OCI-LY1 (cell line): ENCODE measurements around the gene SCN5A.

Experiments
- H2AFZ ChIP-seq: fragments of 200-600 bp; sonication (generic), shearing (Covaris generic); 2 replicates; pipeline ENCODE4 v1.6.0; 2014; ENCODE audit warnings: antibody characterized with exemption, mild to moderate bottlenecking, low read length
- H3F3A ChIP-seq: fragments of 200-600 bp; sonication (generic), shearing (Covaris generic); 2 replicates; pipeline ENCODE4 v1.6.0; 2014; ENCODE audit warnings: mild to moderate bottlenecking, antibody characterized with exemption, low read length, moderate library complexity; ENCODE audit not compliant: insufficient read depth
- H3K27ac ChIP-seq: fragments of 200-600 bp; sonication (generic); 2 replicates; pipeline ENCODE4 v1.5.1; 2014; ENCODE audit warnings: low read length, mixed run types, mild to moderate bottlenecking, low read depth; ENCODE audit not compliant: poor library complexity, severe bottlenecking
- H3K27me3 ChIP-seq: fragments of 200-600 bp; sonication (generic); 2 replicates; pipeline ENCODE4 v1.6.0; 2014; ENCODE audit warnings: antibody characterized with exemption, mild to moderate bottlenecking, low read length, moderate library complexity; ENCODE audit not compliant: insufficient read depth
- H3K36me3 ChIP-seq: fragments of 200-600 bp; sonication (generic); 2 replicates; pipeline ENCODE4 v1.6.1; 2014; ENCODE audit warnings: mild to moderate bottlenecking, antibody characterized with exemption, low read length, moderate library complexity, mixed read lengths; ENCODE audit not compliant: insufficient read depth
- H3K4me1 ChIP-seq: fragments of 200-600 bp; sonication (generic); 2 replicates; pipeline ENCODE4 v1.5.1; 2014; ENCODE audit warnings: mild to moderate bottlenecking, low read length, moderate library complexity; ENCODE audit not compliant: insufficient read depth, severe bottlenecking
- H3K4me2 ChIP-seq: fragments of 200-600 bp; sonication (generic), shearing (Covaris generic); 2 replicates; pipeline ENCODE4 v1.6.1; 2014; ENCODE audit warnings: low read length
- H3K4me3 ChIP-seq: fragments of 200-600 bp; sonication (generic); 2 replicates; pipeline ENCODE4 v1.5.1; 2014; ENCODE audit warnings: low read length, low read depth, mild to moderate bottlenecking, mixed read lengths; ENCODE audit not compliant: poor library complexity, severe bottlenecking
- H3K79me2 ChIP-seq: fragments of 200-600 bp; shearing (Covaris generic); 2 replicates; pipeline ENCODE4 v1.6.1; 2016; ENCODE audit warnings: mixed run types, low read length, mixed read lengths; ENCODE audit not compliant: insufficient read depth
- H3K9ac ChIP-seq: fragments of 200-600 bp; sonication (generic), shearing (Covaris generic); 2 replicates; pipeline ENCODE4 v1.6.1; 2014; ENCODE audit warnings: mild to moderate bottlenecking, low read length, mixed read lengths
- H3K9me2 ChIP-seq: fragments of 200-600 bp; sonication (generic), shearing (Covaris generic); 2 replicates; pipeline ENCODE4 v1.6.1; 2014; ENCODE audit warnings: low read depth, mild to moderate bottlenecking, low read length, mixed read lengths
- H3K9me3 ChIP-seq: fragments of 200-600 bp; shearing (Covaris generic); 2 replicates; pipeline ENCODE4 v1.6.1; 2014; ENCODE audit warnings: low read length, mixed read lengths
- H4K20me1 ChIP-seq: fragments of 200-600 bp; sonication (generic), shearing (Covaris generic); 2 replicates; pipeline ENCODE4 v1.6.0; 2016; ENCODE audit warnings: mild to moderate bottlenecking, low read length; ENCODE audit not compliant: insufficient read depth
- EZH2 ChIP-seq: fragments of 200-600 bp; sonication (generic), shearing (Covaris generic); IDR thresholded peaks from 2 replicates; pipeline ENCODE4 v1.8.0; 2017; ENCODE audit warnings: borderline replicate concordance, mixed run types, mild to moderate bottlenecking, antibody characterized with exemption, low read length, moderate library complexity, mixed read lengths
- TF ChIP-seq, protein P1 (sequence below): fragments of 200-600 bp; sonication (generic), shearing (Covaris generic); IDR thresholded peaks from 2 replicates; pipeline ENCODE4 v1.5.1; 2017; ENCODE audit warnings: mild to moderate bottlenecking, antibody characterized with exemption, low read length, moderate library complexity, mixed read lengths

Gene SCN5A

DNA sequence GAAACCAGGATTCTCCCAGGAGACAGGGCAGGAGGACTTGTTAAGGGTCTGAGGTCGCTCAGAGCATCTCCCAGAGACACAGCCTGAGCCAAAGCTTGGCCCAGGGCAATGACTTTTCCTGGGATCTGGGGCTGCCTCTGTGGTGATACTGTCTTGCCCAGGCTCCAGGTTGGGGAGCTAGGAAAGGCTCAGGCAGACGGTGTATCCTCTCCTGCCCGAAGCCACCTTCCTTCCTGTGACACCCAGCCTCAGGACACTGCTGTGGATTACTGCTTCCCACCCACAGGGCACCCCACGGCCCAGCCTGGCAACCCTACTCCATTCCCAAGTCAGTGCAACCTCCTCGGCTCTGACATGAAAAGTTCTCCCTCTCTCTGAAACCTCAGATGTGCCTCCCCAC, 31.9 kb downstream of the SCN5A start:
- Histone ChIP-seq H3K4me2 (no peak overlapping the region), H2AFZ (no peak overlapping the region), H3K27ac (no peak overlapping the region), H3K9ac (no peak overlapping the region), H3K36me3 (no peaks in the 10 kb centered on the region), H3K9me2 (no peaks in the 10 kb centered on the region), H3K27me3 (0 out of 2 replicates have a peak, but pooled peaks cover 3% of the 10 kb centered on the region), H3K79me2 (no peaks in the 10 kb centered on the region), H4K20me1 (no peaks in the 10 kb centered on the region), H3K4me1 (no peaks in the 10 kb centered on the region), H3K9me3 (no peaks in the 10 kb centered on the region), H3K4me3 (no peak overlapping the region), H3F3A (no peaks in the 10 kb centered on the region)
- TF ChIP-seq, protein P1, sequence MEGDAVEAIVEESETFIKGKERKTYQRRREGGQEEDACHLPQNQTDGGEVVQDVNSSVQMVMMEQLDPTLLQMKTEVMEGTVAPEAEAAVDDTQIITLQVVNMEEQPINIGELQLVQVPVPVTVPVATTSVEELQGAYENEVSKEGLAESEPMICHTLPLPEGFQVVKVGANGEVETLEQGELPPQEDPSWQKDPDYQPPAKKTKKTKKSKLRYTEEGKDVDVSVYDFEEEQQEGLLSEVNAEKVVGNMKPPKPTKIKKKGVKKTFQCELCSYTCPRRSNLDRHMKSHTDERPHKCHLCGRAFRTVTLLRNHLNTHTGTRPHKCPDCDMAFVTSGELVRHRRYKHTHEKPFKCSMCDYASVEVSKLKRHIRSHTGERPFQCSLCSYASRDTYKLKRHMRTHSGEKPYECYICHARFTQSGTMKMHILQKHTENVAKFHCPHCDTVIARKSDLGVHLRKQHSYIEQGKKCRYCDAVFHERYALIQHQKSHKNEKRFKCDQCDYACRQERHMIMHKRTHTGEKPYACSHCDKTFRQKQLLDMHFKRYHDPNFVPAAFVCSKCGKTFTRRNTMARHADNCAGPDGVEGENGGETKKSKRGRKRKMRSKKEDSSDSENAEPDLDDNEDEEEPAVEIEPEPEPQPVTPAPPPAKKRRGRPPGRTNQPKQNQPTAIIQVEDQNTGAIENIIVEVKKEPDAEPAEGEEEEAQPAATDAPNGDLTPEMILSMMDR, result no peak
- TF ChIP-seq EZH2, result no peak

DNA sequence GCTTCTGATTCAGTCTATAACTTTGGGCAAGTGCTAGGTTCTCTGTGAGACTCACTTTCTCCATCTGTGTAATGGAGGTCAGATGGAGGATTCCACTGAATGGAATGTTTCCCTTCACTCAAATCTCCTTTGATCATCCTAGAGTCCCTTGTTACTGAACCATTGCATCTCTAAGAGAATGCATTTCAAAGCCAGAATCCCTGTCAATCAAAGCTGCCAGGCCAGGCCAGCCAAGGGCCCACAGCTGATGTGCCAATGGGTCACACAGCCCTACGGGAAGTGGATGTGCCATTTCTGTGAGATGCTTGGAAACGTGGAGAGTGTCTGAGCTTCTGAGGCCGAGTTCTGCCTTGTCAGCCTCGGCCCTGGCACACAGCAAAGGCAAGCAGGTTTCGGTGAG, 32.4 kb downstream of the SCN5A start:
- 0 out of 2 replicates have a peak, but pooled peaks cover 3% of the 10 kb centered on the region for H3K27me3 ChIP-seq
- H3K27ac ChIP-seq, result no peak overlapping the region
- H3K9me3 ChIP-seq, result no peaks in the 10 kb centered on the region
- H3K9ac ChIP-seq, result no peak overlapping the region
- no peaks in the 10 kb centered on the region for H3K79me2 ChIP-seq
- no peaks in the 10 kb centered on the region for H3K36me3 ChIP-seq
- H3K4me1 ChIP-seq, result no peaks in the 10 kb centered on the region
- no peak overlapping the region for H2AFZ ChIP-seq
- TF ChIP-seq, protein P1, result no peak
- TF ChIP-seq EZH2, result no peak
- no peaks in the 10 kb centered on the region for H3F3A ChIP-seq
- no peaks in the 10 kb centered on the region for H3K9me2 ChIP-seq
- H3K4me3 ChIP-seq, result no peak overlapping the region
- H4K20me1 ChIP-seq, result no peaks in the 10 kb centered on the region
- no peak overlapping the region for H3K4me2 ChIP-seq

DNA sequence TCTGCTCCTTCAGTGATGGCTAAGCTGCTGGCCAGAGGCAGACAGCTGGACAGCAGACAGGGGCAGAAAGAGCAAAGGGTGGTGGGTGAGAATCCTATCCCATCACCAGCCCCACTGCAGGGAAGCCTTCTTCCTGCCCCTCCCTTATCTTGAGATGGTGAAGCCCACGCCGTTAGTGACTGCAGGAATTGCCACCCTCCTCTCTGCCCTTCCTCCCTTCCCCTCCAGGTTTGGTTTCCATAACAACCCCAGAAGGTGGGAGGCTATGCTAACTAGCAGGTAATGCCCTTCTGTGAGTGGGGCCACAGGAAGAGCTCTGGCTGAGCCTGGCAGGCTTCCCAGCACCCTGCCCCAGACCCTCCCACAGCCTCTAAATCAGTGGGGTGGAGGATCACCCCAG, 32.8 kb downstream of the SCN5A start:
- Histone ChIP-seq H3K27me3 (0 out of 2 replicates have a peak, but pooled peaks cover 3% of the 10 kb centered on the region), H3K9me3 (no peaks in the 10 kb centered on the region), H3K79me2 (no peaks in the 10 kb centered on the region), H3K4me3 (no peak overlapping the region), H3K4me1 (no peaks in the 10 kb centered on the region), H3F3A (no peaks in the 10 kb centered on the region), H3K4me2 (no peak overlapping the region), H3K36me3 (no peaks in the 10 kb centered on the region), H3K9ac (no peak overlapping the region), H3K27ac (no peak overlapping the region), H4K20me1 (no peaks in the 10 kb centered on the region), H3K9me2 (no peaks in the 10 kb centered on the region), H2AFZ (no peak overlapping the region)
- TF ChIP-seq EZH2, result no peak
- TF ChIP-seq, protein P1, result no peak
